Left lung (tissue), 10 donors: ENCODE data around the gene PLPPR1. TPM values are rescaled to one million over a fixed set of nuclear protein-coding genes. Genes with fewer than 3 reads are reported as not detected.

ENCODE experiments used
- ATAC-seq: fragments of 200-7000 bp; cut with Tn5 transposase; one replicate; pipeline ENCODE4 v1.9.1; 2020; ENCODE audit warnings: moderate library complexity
- DNase-seq, 4 donors: peaks; one replicate each; pipeline ENCODE4 v3.0.0-alpha.2; 2013 to 2020
- H3K27ac ChIP-seq, 2 donors: fragments of 200-600 bp; sonication (generic) in 1 of 2; one replicate each; pipeline versions ENCODE4 v1.5.0 to v1.8.0; 2020 to 2021
- H3K27me3 ChIP-seq, 2 donors: fragments of 200-600 bp; sonication (generic) in 1 of 2; one replicate each; pipeline versions ENCODE4 v1.5.0 to v1.8.0; 2020 to 2021
- H3K36me3 ChIP-seq, 2 donors: fragments of 200-600 bp; sonication (generic) in 1 of 2; one replicate each; pipeline versions ENCODE4 v1.5.0 to v1.8.0; 2020 to 2021
- H3K4me1 ChIP-seq, 2 donors: fragments of 200-600 bp; one replicate each; pipeline ENCODE4 v1.8.0; 2021
- H3K4me3 ChIP-seq, 2 donors: fragments of 200-600 bp; sonication (generic) in 1 of 2; one replicate each; pipeline versions ENCODE4 v1.5.0 to v1.8.0; 2020 to 2021; ENCODE audit warnings: mild to moderate bottlenecking in 1 of 2
- H3K9me3 ChIP-seq, 2 donors: fragments of 200-600 bp; sonication (generic) in 1 of 2; one replicate each; pipeline versions ENCODE4 v1.5.0 to v1.8.0; 2020 to 2021
- intact Hi-C, 2 donors: fragments of 100-400 bp; cut with DNase I; formaldehyde crosslinking; loops; one replicate each; pipeline versions ENCODE4 v1.11.2 to v1.14.2; 2022
- polyA plus RNA-seq, 6 donors: library from polyadenylated mRNA; unstranded; fragments of 120-200 nt; gene quantifications; one replicate each; pipeline ENCODE4 v1.2.1, GENCODE V29; 2013; ENCODE audit not compliant: insufficient read length in 6 of 6
- total RNA-seq, 2 donors: library from RNA; stranded (reverse); fragmentation: NEBNext Ultra II Directional; extraction: Animal tissue kit (Norgen Biotek cat#: 25700); gene quantifications; one replicate each; pipeline ENCODE4 v1.2.1, GENCODE V29; 2021
- TF ChIP-seq, protein P1 (sequence below), 2 donors: fragments of 200-600 bp; sonication (generic) in 1 of 2; IDR thresholded peaks; one replicate each; pipeline versions ENCODE4 v1.5.0 to v1.8.0; 2021; ENCODE audit warnings: antibody characterized with exemption in 2 of 2
- donor health status: DM: no; HTN: yes; CAD: no.
- donor health status: DM: no; HTN: no; CAD: no.

The PLPPR1 gene
- total and polyA plus RNA-seq, 8 donors = 1.6 to 24.5 (median 21.4) TPM

DNA sequence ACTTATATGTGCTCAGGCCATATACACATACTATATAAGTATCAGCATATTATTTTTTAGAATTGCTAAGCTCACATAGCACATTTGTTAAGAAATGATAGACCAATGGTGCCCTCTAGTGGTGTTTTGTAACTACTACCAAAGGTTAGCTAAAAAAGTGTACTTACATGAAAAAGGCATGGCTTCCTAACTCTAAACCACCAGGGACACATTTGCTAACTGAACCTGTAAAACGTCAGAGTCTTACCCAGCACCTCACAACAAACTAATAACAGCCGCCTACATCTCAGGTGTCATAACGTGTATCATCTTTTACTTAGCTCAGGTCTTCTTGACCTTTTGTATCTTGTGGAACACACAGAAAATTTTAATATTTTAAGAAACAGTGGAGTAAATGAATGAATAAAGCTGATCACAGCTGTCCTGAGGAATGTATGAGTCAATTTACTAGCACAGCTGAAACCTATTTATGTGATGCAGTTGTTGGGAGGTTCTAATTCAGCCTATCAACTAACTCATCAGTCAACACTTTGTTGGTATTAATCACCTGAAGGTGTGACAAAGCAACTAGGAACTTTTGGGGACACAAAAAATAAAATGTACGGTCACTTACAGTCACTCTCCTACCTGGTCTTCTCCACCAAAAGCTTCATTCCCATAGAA lies 283.4 kb downstream of the PLPPR1 start:
- Histone ChIP-seq H3K4me3 (no peak overlapping the region), H3K27ac (no peak overlapping the region), H3K4me1 (no peaks in the 10 kb centered on the region), H3K36me3 (no peaks in the 10 kb centered on the region), H3K9me3 (no peaks in the 10 kb centered on the region), H3K27me3 (no peaks in the 10 kb centered on the region)
- intact Hi-C loops = loop anchor here in 1 of 2 donors (5.0 kb wide), 1 partner anchor 595 kb away; no protein-coding TSS in a partner anchor
- ATAC-seq (peak; percentile 88), DNase-seq (peak in 2 of 4 donors; percentile 66 to 83)
- TF ChIP-seq, protein P1, sequence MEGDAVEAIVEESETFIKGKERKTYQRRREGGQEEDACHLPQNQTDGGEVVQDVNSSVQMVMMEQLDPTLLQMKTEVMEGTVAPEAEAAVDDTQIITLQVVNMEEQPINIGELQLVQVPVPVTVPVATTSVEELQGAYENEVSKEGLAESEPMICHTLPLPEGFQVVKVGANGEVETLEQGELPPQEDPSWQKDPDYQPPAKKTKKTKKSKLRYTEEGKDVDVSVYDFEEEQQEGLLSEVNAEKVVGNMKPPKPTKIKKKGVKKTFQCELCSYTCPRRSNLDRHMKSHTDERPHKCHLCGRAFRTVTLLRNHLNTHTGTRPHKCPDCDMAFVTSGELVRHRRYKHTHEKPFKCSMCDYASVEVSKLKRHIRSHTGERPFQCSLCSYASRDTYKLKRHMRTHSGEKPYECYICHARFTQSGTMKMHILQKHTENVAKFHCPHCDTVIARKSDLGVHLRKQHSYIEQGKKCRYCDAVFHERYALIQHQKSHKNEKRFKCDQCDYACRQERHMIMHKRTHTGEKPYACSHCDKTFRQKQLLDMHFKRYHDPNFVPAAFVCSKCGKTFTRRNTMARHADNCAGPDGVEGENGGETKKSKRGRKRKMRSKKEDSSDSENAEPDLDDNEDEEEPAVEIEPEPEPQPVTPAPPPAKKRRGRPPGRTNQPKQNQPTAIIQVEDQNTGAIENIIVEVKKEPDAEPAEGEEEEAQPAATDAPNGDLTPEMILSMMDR (IDR thresholded peaks at IDR 0.05) = peak; percentile 62 to 69

DNA sequence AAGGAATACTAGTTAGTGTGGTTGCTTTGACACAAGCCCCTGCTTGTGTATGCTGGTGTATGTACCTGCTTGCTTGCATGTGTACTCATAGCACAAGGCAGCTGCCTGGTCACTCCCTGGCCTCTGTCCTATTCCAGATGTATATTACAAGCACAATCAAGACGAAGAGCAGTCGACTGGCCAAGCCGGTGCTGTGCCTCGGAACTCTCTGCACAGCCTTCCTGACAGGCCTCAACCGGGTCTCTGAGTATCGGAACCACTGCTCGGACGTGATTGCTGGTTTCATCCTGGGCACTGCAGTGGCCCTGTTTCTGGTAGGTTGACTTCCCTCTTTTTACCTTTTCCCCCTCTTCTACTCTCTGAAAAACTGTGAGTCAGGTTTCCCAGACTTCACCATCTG lies 284.1 kb downstream of the PLPPR1 start:
- H3K9me3 ChIP-seq = no peaks in the 10 kb centered on the region
- no peaks in the 10 kb centered on the region for H3K27me3 ChIP-seq
- no peaks in the 10 kb centered on the region for H3K36me3 ChIP-seq
- no peak overlapping the region for H3K27ac ChIP-seq
- DNase-seq = no peak
- no peak for ATAC-seq
- H3K4me1 ChIP-seq = no peaks in the 10 kb centered on the region
- no peak overlapping the region for H3K4me3 ChIP-seq
- TF ChIP-seq, protein P1 (IDR thresholded peaks at IDR 0.05) = no peak
- intact Hi-C loops = loop anchor here in 1 of 2 donors (5.0 kb wide), 1 partner anchor 595 kb away; no protein-coding TSS in a partner anchor

DNA sequence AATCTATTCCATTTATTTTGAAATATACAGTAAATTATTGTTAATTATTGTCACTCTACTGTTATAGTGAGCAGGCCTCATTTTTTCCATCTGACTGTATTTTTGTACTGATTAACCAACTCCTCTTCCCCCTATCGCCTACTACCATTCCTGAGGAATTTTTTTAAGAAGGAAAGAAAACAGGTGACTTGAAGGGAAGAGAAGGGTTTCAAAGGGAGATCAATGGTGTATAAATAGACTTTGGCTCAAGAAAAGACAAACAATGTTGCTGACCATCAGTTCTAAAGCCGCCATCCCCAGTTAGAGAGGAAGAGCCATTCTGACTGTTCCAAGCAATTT lies 286.6 kb downstream of the PLPPR1 start:
- DNase-seq = no peak
- ATAC-seq = no peak
- Histone ChIP-seq H3K4me1 (no peaks in the 10 kb centered on the region), H3K27ac (no peak overlapping the region), H3K27me3 (no peaks in the 10 kb centered on the region), H3K4me3 (no peak overlapping the region), H3K36me3 (no peaks in the 10 kb centered on the region), H3K9me3 (no peaks in the 10 kb centered on the region)
- intact Hi-C loops = no loop called here
- TF ChIP-seq, protein P1 (IDR thresholded peaks at IDR 0.05) = no peak

DNA sequence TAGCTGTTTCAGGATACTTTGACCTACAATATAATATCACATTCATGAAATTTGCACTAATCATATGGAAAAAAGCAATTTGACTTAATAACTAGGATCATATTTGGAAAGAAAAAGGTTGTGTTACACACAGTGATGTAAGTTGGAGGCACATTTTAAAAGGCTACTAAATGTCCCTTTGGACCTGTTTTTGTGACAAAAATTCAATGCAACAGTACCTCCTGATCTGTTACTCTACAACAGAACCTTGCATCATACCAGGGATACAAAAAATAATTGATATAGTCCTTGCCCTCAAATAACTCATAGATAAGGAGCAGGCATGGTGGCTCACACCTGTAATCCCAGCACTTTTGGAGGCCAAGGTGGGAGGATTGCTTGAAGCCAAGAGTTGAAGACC lies 289.2 kb downstream of the PLPPR1 start:
- TF ChIP-seq, protein P1 (IDR thresholded peaks at IDR 0.05) = no peak
- intact Hi-C loops = no loop called here
- no peak overlapping the region for H3K4me3 ChIP-seq
- H3K27ac ChIP-seq = no peak overlapping the region
- ATAC-seq (no peak), DNase-seq (no peak)
- H3K4me1 ChIP-seq = no peaks in the 10 kb centered on the region
- H3K9me3 ChIP-seq = no peaks in the 10 kb centered on the region
- no peaks in the 10 kb centered on the region for H3K27me3 ChIP-seq
- H3K36me3 ChIP-seq = no peaks in the 10 kb centered on the region

DNA sequence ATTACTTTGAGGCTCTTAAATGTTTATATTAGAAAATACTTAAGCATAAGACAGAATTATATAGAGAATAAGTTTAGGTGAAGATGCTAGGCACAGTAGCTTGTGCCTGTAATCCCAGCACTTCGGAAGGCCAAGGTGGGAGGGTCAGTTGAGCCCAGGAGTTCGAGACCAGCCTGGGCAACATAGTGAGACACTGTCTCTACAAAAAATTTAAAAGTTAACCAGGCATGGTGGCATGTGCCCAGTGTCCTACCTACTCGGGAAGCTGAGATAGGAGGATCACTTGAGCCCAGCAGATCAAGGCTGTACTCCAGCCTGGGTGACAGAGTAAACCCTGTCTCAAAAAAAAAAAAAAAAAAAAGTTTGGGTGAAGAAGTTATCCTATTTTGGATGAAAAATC lies 294.6 kb downstream of the PLPPR1 start:
- no peak for DNase-seq
- H3K4me1 ChIP-seq = no peaks in the 10 kb centered on the region
- no peaks in the 10 kb centered on the region for H3K36me3 ChIP-seq
- H3K4me3 ChIP-seq = no peak overlapping the region
- no peak overlapping the region for H3K27ac ChIP-seq
- intact Hi-C loops = no loop called here
- TF ChIP-seq, protein P1 (IDR thresholded peaks at IDR 0.05) = no peak
- H3K9me3 ChIP-seq = peaks cover 0 to 4% of the 10 kb centered on the region in 2 donors
- no peaks in the 10 kb centered on the region for H3K27me3 ChIP-seq
- no peak for ATAC-seq
